ENCODE results near the gene SP3. TPM values are rescaled to one million over a fixed set of nuclear protein-coding genes. Genes with fewer than 3 reads are reported as not detected.

Gene SP3
- total RNA-seq, 1 donor from 2014 or later, result 95.8 TPM

- peaks cover 9% of the 10 kb centered on the region for H3K27me3 Mint-ChIP-seq (ENCODE audit: insufficient read depth)
- H3K4me3 Mint-ChIP-seq, result no peak overlapping the region
- peak overlapping the region; percentile 13 for H3K27ac Mint-ChIP-seq
- no peaks in the 10 kb centered on the region for H3K9me3 Mint-ChIP-seq
- no peaks in the 10 kb centered on the region for H3K36me3 Mint-ChIP-seq (ENCODE audit: low read depth)
- intact Hi-C loops (cut with micrococcal nuclease), result loop anchor here (1.0 kb wide), 2 partner anchors 13 to 142 kb away; partner anchors contain the start of gene SP3
- peaks cover 25% of the 10 kb centered on the region for H3K4me1 Mint-ChIP-seq (ENCODE audit: low read depth)
- DNase-seq (ENCODE audit: low spot score), result no peak
These were observed 13.3 kb upstream of the SP3 start for GRCh38 chr2:173978447-173978846.

GRCh38 chr2:173972636-173973035 lies 7.5 kb upstream of the SP3 start:
- Mint-ChIP-seq H3K9me3 (no peaks in the 10 kb centered on the region), H3K27me3 (ENCODE audit: insufficient read depth) (peaks cover 9% of the 10 kb centered on the region), H3K36me3 (ENCODE audit: low read depth) (peaks cover 3% of the 10 kb centered on the region), H3K27ac (no peak overlapping the region), H3K4me3 (no peak overlapping the region), H3K4me1 (ENCODE audit: low read depth) (peaks cover 6% of the 10 kb centered on the region)
- intact Hi-C loops (cut with micrococcal nuclease), result no loop called here
- DNase-seq (ENCODE audit: low spot score), result no peak

GRCh38 chr2:173972165-173972564 lies 7.0 kb upstream of the SP3 start:
- Mint-ChIP-seq H3K36me3 (ENCODE audit: low read depth) (peaks cover 3% of the 10 kb centered on the region), H3K9me3 (no peaks in the 10 kb centered on the region), H3K4me3 (no peak overlapping the region), H3K27ac (no peak overlapping the region), H3K27me3 (ENCODE audit: insufficient read depth) (peaks cover 9% of the 10 kb centered on the region), H3K4me1 (ENCODE audit: low read depth) (peaks cover 7% of the 10 kb centered on the region)
- DNase-seq (ENCODE audit: low spot score), result no peak
- intact Hi-C loops (cut with micrococcal nuclease), result no loop called here

- Mint-ChIP-seq H3K36me3 (ENCODE audit: low read depth) (peaks cover 3% of the 10 kb centered on the region), H3K27ac (no peak overlapping the region), H3K4me3 (no peak overlapping the region), H3K9me3 (no peaks in the 10 kb centered on the region), H3K27me3 (ENCODE audit: insufficient read depth) (peaks cover 9% of the 10 kb centered on the region), H3K4me1 (ENCODE audit: low read depth) (peaks cover 23% of the 10 kb centered on the region)
- intact Hi-C loops (cut with micrococcal nuclease), result no loop called here
- DNase-seq (ENCODE audit: low spot score), result no peak
These were observed 5.3 kb upstream of the SP3 start for GRCh38 chr2:173970516-173970924.

- DNase-seq (ENCODE audit: low spot score), result no peak
- intact Hi-C loops (cut with micrococcal nuclease), result loop anchor here (5.0 to 10.0 kb wide), 2 partner anchors 517 to 835 kb away; partner anchors contain the start of gene GPR155
- Mint-ChIP-seq H3K4me1 (ENCODE audit: low read depth) (peaks cover 23% of the 10 kb centered on the region), H3K27me3 (ENCODE audit: insufficient read depth) (peaks cover 4% of the 10 kb centered on the region), H3K9me3 (no peaks in the 10 kb centered on the region), H3K4me3 (no peak overlapping the region), H3K36me3 (ENCODE audit: low read depth) (peaks cover 3% of the 10 kb centered on the region), H3K27ac (no peak overlapping the region)
These were observed 4.7 kb upstream of the SP3 start for GRCh38 chr2:173969886-173970285.

- Mint-ChIP-seq H3K36me3 (ENCODE audit: low read depth) (peaks cover 3% of the 10 kb centered on the region), H3K4me3 (no peak overlapping the region), H3K4me1 (ENCODE audit: low read depth) (peaks cover 23% of the 10 kb centered on the region), H3K27ac (no peak overlapping the region), H3K9me3 (no peaks in the 10 kb centered on the region), H3K27me3 (ENCODE audit: insufficient read depth) (no peaks in the 10 kb centered on the region)
- no peak for DNase-seq (ENCODE audit: low spot score)
- intact Hi-C loops (cut with micrococcal nuclease), result loop anchor here (5.0 to 10.0 kb wide), 2 partner anchors 519 to 834 kb away; partner anchors contain the start of gene GPR155
These were observed 3.4 kb upstream of the SP3 start for GRCh38 chr2:173968551-173968950.

GRCh38 chr2:173966274-173967098 lies 1.3 kb upstream of the SP3 start:
- Mint-ChIP-seq H3K4me3 (peak overlapping the region; percentile 93), H3K27me3 (ENCODE audit: insufficient read depth) (no peaks in the 10 kb centered on the region), H3K9me3 (no peaks in the 10 kb centered on the region), H3K4me1 (ENCODE audit: low read depth) (peaks cover 34% of the 10 kb centered on the region), H3K27ac (peak overlapping the region; percentile 99), H3K36me3 (ENCODE audit: low read depth) (peaks cover 21% of the 10 kb centered on the region)
- no peak for DNase-seq (ENCODE audit: low spot score)
- intact Hi-C loops (cut with micrococcal nuclease), result loop anchor here (5.0 to 10.0 kb wide), 2 partner anchors 521 to 832 kb away; partner anchors contain the start of gene GPR155

- intact Hi-C loops (cut with micrococcal nuclease), result loop anchor here (1.0 to 10.0 kb wide), 11 partner anchors 14 to 1407 kb away; partner anchors contain the start of genes GPR155, OLA1, PDK1 and SCRN3
- peaks cover 33% of the 10 kb centered on the region for H3K36me3 Mint-ChIP-seq (ENCODE audit: low read depth)
- no peaks in the 10 kb centered on the region for H3K27me3 Mint-ChIP-seq (ENCODE audit: insufficient read depth)
- H3K9me3 Mint-ChIP-seq, result no peaks in the 10 kb centered on the region
- H3K4me3 Mint-ChIP-seq, result peak overlapping the region; percentile 93
- peaks cover 44% of the 10 kb centered on the region for H3K4me1 Mint-ChIP-seq (ENCODE audit: low read depth)
- peak; percentile 78 for DNase-seq (ENCODE audit: low spot score)
- peak overlapping the region; percentile 99 for H3K27ac Mint-ChIP-seq
These were observed 405 bp downstream of the SP3 start for GRCh38 chr2:173964565-173965371.

GRCh38 chr2:173963817-173964564 lies 1.2 kb downstream of the SP3 start:
- H3K9me3 Mint-ChIP-seq, result no peaks in the 10 kb centered on the region
- H3K27ac Mint-ChIP-seq, result peak overlapping the region; percentile 91
- intact Hi-C loops (cut with micrococcal nuclease), result loop anchor here (1.0 to 10.0 kb wide), 10 partner anchors 37 to 1407 kb away; partner anchors contain the start of genes ATF2, PDK1 and SCRN3
- H3K27me3 Mint-ChIP-seq (ENCODE audit: insufficient read depth), result no peaks in the 10 kb centered on the region
- H3K4me3 Mint-ChIP-seq, result peak overlapping the region; percentile 76
- peaks cover 51% of the 10 kb centered on the region for H3K4me1 Mint-ChIP-seq (ENCODE audit: low read depth)
- peak; percentile 85 for DNase-seq (ENCODE audit: low spot score)
- peaks cover 38% of the 10 kb centered on the region for H3K36me3 Mint-ChIP-seq (ENCODE audit: low read depth)

GRCh38 chr2:173963323-173963816 lies 1.8 kb downstream of the SP3 start:
- Mint-ChIP-seq H3K36me3 (ENCODE audit: low read depth) (peaks cover 39% of the 10 kb centered on the region), H3K27me3 (ENCODE audit: insufficient read depth) (no peaks in the 10 kb centered on the region), H3K9me3 (no peaks in the 10 kb centered on the region), H3K4me3 (peak overlapping the region; percentile 98), H3K27ac (peak overlapping the region; percentile 99), H3K4me1 (ENCODE audit: low read depth) (peaks cover 57% of the 10 kb centered on the region)
- no peak for DNase-seq (ENCODE audit: low spot score)
- intact Hi-C loops (cut with micrococcal nuclease), result loop anchor here (1.0 to 10.0 kb wide), 10 partner anchors 36 to 1406 kb away; partner anchors contain the start of genes ATF2, PDK1 and SCRN3

- peak overlapping the region; percentile 99 for H3K27ac Mint-ChIP-seq
- H3K9me3 Mint-ChIP-seq, result no peaks in the 10 kb centered on the region
- H3K27me3 Mint-ChIP-seq (ENCODE audit: insufficient read depth), result no peaks in the 10 kb centered on the region
- H3K4me1 Mint-ChIP-seq (ENCODE audit: low read depth), result peaks cover 61% of the 10 kb centered on the region
- peaks cover 41% of the 10 kb centered on the region for H3K36me3 Mint-ChIP-seq (ENCODE audit: low read depth)
- intact Hi-C loops (cut with micrococcal nuclease), result loop anchor here (1.0 to 10.0 kb wide), 11 partner anchors 20 to 1405 kb away; partner anchors contain the start of genes ATF2, PDK1 and SCRN3
- no peak for DNase-seq (ENCODE audit: low spot score)
- H3K4me3 Mint-ChIP-seq, result peak overlapping the region; percentile 98
These were observed 2.5 kb downstream of the SP3 start for GRCh38 chr2:173962583-173963110.
